H1 (cell line): ENCODE measurements around the gene FAM200B. TPM values are rescaled to one million over a fixed set of nuclear protein-coding genes. Genes with fewer than 3 reads are reported as not detected.

Experiments
- CTCF ChIA-PET: fragments of 300-600 bp; sonication (Branson Sonifier 250); formaldehyde crosslinking; loops from one replicate; lab custom pipeline; 2021; ENCODE audit not compliant: partially characterized antibody; lab: Charles Lee
- POLR2A ChIA-PET: fragments of 300-600 bp; sonication (Branson Sonifier 250); formaldehyde crosslinking; loops from one replicate; lab custom pipeline; 2021; ENCODE audit warnings: inconsistent platforms; ENCODE audit not compliant: partially characterized antibody; lab: Charles Lee
- DNase-seq, 2 experiments: peaks; one replicate each; pipeline versions ENCODE4 v3.0.0 to v3.0.0-alpha.2; 2010 to 2022; ENCODE audit warnings: low spot score in 2 of 2, low read depth in 1 of 2, mixed read lengths in 1 of 2
- FAIRE-seq: peaks from 2 replicates; lab custom pipeline; 2011; peaks lifted over from hg19 to GRCh38; lab: Jason Lieb, UNC
- H2AFZ ChIP-seq: 2 replicates; pipeline ENCODE4 v1.8.1; 2012; ENCODE audit warnings: low read length, inconsistent platforms
- H2AK5ac ChIP-seq: 2 replicates; pipeline ENCODE4 v1.6.1; 2013; ENCODE audit warnings: low read depth, low read length
- H2BK120ac ChIP-seq: replicated peaks from 2 replicates; pipeline ENCODE3; 2013; ENCODE audit warnings: low read depth, low read length, inconsistent platforms
- H2BK12ac ChIP-seq: 2 replicates; pipeline ENCODE4 v1.6.1; 2013; ENCODE audit warnings: low read depth, low read length
- H2BK15ac ChIP-seq: 2 replicates; pipeline ENCODE4 v1.6.1; 2013; ENCODE audit warnings: low read length
- H2BK20ac ChIP-seq: 2 replicates; pipeline ENCODE4 v1.6.1; 2013; ENCODE audit warnings: low read length
- H2BK5ac ChIP-seq: 2 replicates; pipeline ENCODE4 v1.6.1; 2013; ENCODE audit warnings: low read depth, low read length
- H3K14ac ChIP-seq: 2 replicates; pipeline ENCODE4 v1.6.1; 2013; ENCODE audit warnings: inconsistent platforms; ENCODE audit not compliant: insufficient read length
- H3K18ac ChIP-seq: 2 replicates; pipeline ENCODE4 v1.6.1; 2013; ENCODE audit warnings: low read length; ENCODE audit errors: extremely low read depth
- H3K23ac ChIP-seq: 2 replicates; pipeline ENCODE4 v1.6.1; 2013; ENCODE audit warnings: inconsistent platforms; ENCODE audit not compliant: insufficient read length
- H3K23me2 ChIP-seq: 2 replicates; pipeline ENCODE4 v1.6.1; 2013; ENCODE audit warnings: low read depth, low read length
- H3K27ac ChIP-seq: 2 replicates; pipeline ENCODE4 v1.6.1; 2011; ENCODE audit warnings: low read depth, low read length, inconsistent platforms
- H3K27me3 ChIP-seq, 4 experiments: replicated peaks in 1 of 4; 1 replicate in 1 of 4; 2 replicates in 3 of 4; pipeline versions ENCODE4 v1.6.1 to v1.8.1; 2011 to 2013; ENCODE audit warnings: low read length in 3 of 4, mild to moderate bottlenecking in 3 of 4, inconsistent platforms in 2 of 4, mixed read lengths in 2 of 4, moderate library complexity in 1 of 4; ENCODE audit not compliant: control insufficient read depth in 3 of 4, insufficient read depth in 3 of 4; ENCODE audit errors: extremely low read depth in 1 of 4
- H3K36me3 ChIP-seq, 4 experiments: 2 replicates each; pipeline versions ENCODE4 v1.6.1 to v1.8.1; 2011 to 2013; ENCODE audit warnings: mild to moderate bottlenecking in 4 of 4, low read length in 3 of 4, moderate library complexity in 2 of 4, control low read depth in 1 of 4, inconsistent platforms in 1 of 4; ENCODE audit not compliant: insufficient read depth in 4 of 4, control insufficient read depth in 2 of 4
- H3K4ac ChIP-seq: replicated peaks from 2 replicates; pipeline ENCODE3; 2013; ENCODE audit warnings: low read length, low read depth, mixed read lengths, inconsistent platforms; ENCODE audit not compliant: insufficient read length
- H3K4me1 ChIP-seq, 4 experiments: replicated peaks in 1 of 4; 1 replicate in 1 of 4; 2 replicates in 3 of 4; pipeline versions ENCODE4 v1.6.1 to v1.8.1; 2011 to 2013; ENCODE audit warnings: low read length in 3 of 4, inconsistent platforms in 2 of 4, mixed read lengths in 1 of 4; ENCODE audit not compliant: insufficient read depth in 4 of 4, control insufficient read depth in 3 of 4
- H3K4me2 ChIP-seq, 2 experiments: 2 replicates each; pipeline versions ENCODE4 v1.6.1 to v1.8.1; 2011 to 2013; ENCODE audit warnings: low read depth in 2 of 2, low read length in 2 of 2, control low read depth in 1 of 2, inconsistent platforms in 1 of 2, mild to moderate bottlenecking in 1 of 2; ENCODE audit not compliant: insufficient read depth in 1 of 2
- H3K4me3 ChIP-seq, 4 experiments: fragments of 200-600, 300-600 bp in 1 of 4; sonication (generic), shearing (Covaris generic), sonication (Bioruptor Twin) in 1 of 4; 2 replicates each; pipeline versions ENCODE4 v1.5.1 to v1.8.1; 2011 to 2016; ENCODE audit warnings: low read length in 4 of 4, low read depth in 3 of 4, control low read depth in 2 of 4, inconsistent platforms in 2 of 4, mild to moderate bottlenecking in 2 of 4, mixed read lengths in 1 of 4, moderate library complexity in 1 of 4; ENCODE audit not compliant: insufficient read depth in 2 of 4; ENCODE audit errors: extremely low read depth in 1 of 4
- H3K56ac ChIP-seq: replicated peaks from 2 replicates; pipeline ENCODE3; 2013; ENCODE audit warnings: low read depth, mild to moderate bottlenecking, mixed read lengths, low read length, inconsistent platforms; ENCODE audit not compliant: insufficient read length
- H3K79me1 ChIP-seq: 2 replicates; pipeline ENCODE4 v1.6.1; 2013; ENCODE audit warnings: low read depth, low read length, control low read depth
- H3K79me2 ChIP-seq, 2 experiments: 2 replicates each; pipeline versions ENCODE4 v1.6.1 to v1.8.1; 2012 to 2013; ENCODE audit warnings: low read length in 2 of 2, mild to moderate bottlenecking in 2 of 2, inconsistent platforms in 1 of 2; ENCODE audit not compliant: insufficient read depth in 2 of 2, control insufficient read depth in 1 of 2
- H3K9ac ChIP-seq, 4 experiments: replicated peaks in 1 of 4; 1 replicate in 1 of 4; 2 replicates in 3 of 4; pipeline versions ENCODE4 v1.6.1 to v1.8.1; 2011 to 2013; ENCODE audit warnings: low read depth in 3 of 4, low read length in 3 of 4, control low read depth in 2 of 4, mild to moderate bottlenecking in 2 of 4, moderate library complexity in 2 of 4, inconsistent platforms in 1 of 4; ENCODE audit errors: extremely low read depth in 1 of 4
- H3K9me3 ChIP-seq, 2 experiments: 2 replicates each; pipeline versions ENCODE4 v1.6.1 to v1.8.1; 2012 to 2013; ENCODE audit warnings: mild to moderate bottlenecking in 2 of 2, moderate library complexity in 2 of 2, control low read depth in 1 of 2, inconsistent platforms in 1 of 2, low read depth in 1 of 2, low read length in 1 of 2, mixed read lengths in 1 of 2; ENCODE audit not compliant: insufficient read depth in 2 of 2
- H4K20me1 ChIP-seq, 2 experiments: replicated peaks in 1 of 2; 2 replicates each; pipeline versions ENCODE3 to v1.8.1; 2011 to 2013; ENCODE audit warnings: inconsistent platforms in 2 of 2, low read length in 2 of 2, mild to moderate bottlenecking in 1 of 2; ENCODE audit not compliant: insufficient read depth in 2 of 2, control insufficient read depth in 1 of 2
- H4K5ac ChIP-seq: 2 replicates; pipeline ENCODE4 v1.6.1; 2013; ENCODE audit warnings: low read length, low read depth, mixed read lengths, inconsistent platforms; ENCODE audit not compliant: insufficient read length
- H4K8ac ChIP-seq: 2 replicates; pipeline ENCODE4 v1.8.0; 2013; ENCODE audit warnings: mild to moderate bottlenecking, moderate library complexity, low read length, inconsistent platforms; ENCODE audit not compliant: insufficient read depth; ENCODE audit errors: extremely low read depth
- H4K91ac ChIP-seq: replicated peaks from 2 replicates; pipeline ENCODE3; 2013; ENCODE audit warnings: low read length, mixed read lengths, inconsistent platforms; ENCODE audit not compliant: insufficient read length
- ATF3 ChIP-seq: IDR thresholded peaks from 2 replicates; pipeline ENCODE4 v1.6.1; 2011; ENCODE audit warnings: low read depth, mild to moderate bottlenecking, low read length; ENCODE audit not compliant: insufficient read depth
- EZH2 ChIP-seq: fragments of 200-600 bp; sonication (generic); IDR thresholded peaks from 2 replicates; pipeline ENCODE4 v1.7.1; 2012; ENCODE audit warnings: low read depth, mild to moderate bottlenecking, moderate library complexity, low read length, inconsistent platforms; ENCODE audit not compliant: severe bottlenecking
- MAX ChIP-seq: IDR thresholded peaks from 2 replicates; pipeline ENCODE4 v1.6.1; 2012; ENCODE audit warnings: inconsistent platforms
- RFX5 ChIP-seq: IDR thresholded peaks from 2 replicates; pipeline ENCODE4 v1.6.1; 2011; ENCODE audit warnings: low read depth, low read length, improper control_type of control experiment, borderline replicate concordance
- whole genome bisulfite sequencing, 2 experiments: shearing (Covaris generic) in 1 of 2; methylation state at CpG; one replicate each; pipeline versions ENCODE4 v1.1.6 to v1.1.7; 2013 to 2015; ENCODE audit warnings: low lambda C conversion rate in 2 of 2, mixed read lengths in 2 of 2, inconsistent platforms in 1 of 2, low coverage in 1 of 2, missing lambda C conversion rate in 1 of 2; ENCODE audit not compliant: insufficient replicate concordance in 2 of 2, insufficient coverage in 1 of 2, insufficient read length in 1 of 2; ENCODE audit errors: extremely low coverage in 1 of 2, missing lambda C conversion rate in 1 of 2; 5-methylcytosine and 5-hydroxymethylcytosine counted together
- polyA plus RNA-seq, 7 experiments: library from polyadenylated mRNA; depleted of rRNA in 3 of 7; stranded (reverse) in 5 of 7; unstranded in 2 of 7; fragments of >200 nt in 5 of 7; fragments of 200-250 nt in 2 of 7; gene quantifications; 1 replicate in 5 of 7; 2 replicates in 1 of 7; 4 replicates in 1 of 7; pipeline versions ENCODE4 v1.2.1 to v1.2.3, GENCODE V29; 2011 to 2013; ENCODE audit warnings: missing spikeins in 2 of 7, mixed read lengths in 2 of 7
- total RNA-seq: library from RNA; stranded (reverse); fragmentation: NEBNext Ultra II Directional; extraction: Animal tissue kit (Norgen Biotek cat#: 25700); gene quantifications from 2 replicates; pipeline ENCODE4 v1.2.1, GENCODE V29; 2021

FAM200B gene
- total and polyA plus RNA-seq, 2 of the 8 experiments (the other 6 are each of a cell fraction or from before 2014, with no cell fraction given) = 10.7 to 23.7 TPM

- Histone ChIP-seq H3K23me2 (no peaks in the 10 kb centered on the region), H4K8ac (no peak overlapping the region), H4K20me1 (peaks cover 0 to 6% of the 10 kb centered on the region in 2 experiments), H3K4me1 (peaks cover 0 to 6% (median 2%) of the 10 kb centered on the region in 4 experiments; a peak in 2 of 7 replicates), H2AFZ (no peak overlapping the region), H2BK120ac (no peak overlapping the region), H3K27ac (no peak overlapping the region; the same call in 1 of the 2 replicates), H3K23ac (no peak overlapping the region), H3K79me2 (peaks cover 0 to 70% of the 10 kb centered on the region in 2 experiments; a peak in 3 of 4 replicates), H3K27me3 (no peaks in the 10 kb centered on the region), H2AK5ac (no peak overlapping the region), H3K4ac (no peak overlapping the region), H4K5ac (no peak overlapping the region), H3K4me3 (no peak overlapping the region), H3K79me1 (no peaks in the 10 kb centered on the region), H4K91ac (no peak overlapping the region), H3K18ac (no peak overlapping the region), H2BK12ac (no peak overlapping the region), H3K9ac (no peak overlapping the region), H3K9me3 (no peaks in the 10 kb centered on the region), H2BK20ac (no peak overlapping the region), H3K36me3 (peaks cover 0 to 7% (median 0%) of the 10 kb centered on the region in 4 experiments; a peak in 1 of 8 replicates), H3K56ac (no peak overlapping the region), H3K14ac (no peak overlapping the region), H3K4me2 (no peak overlapping the region), H2BK15ac (no peak overlapping the region), H2BK5ac (no peak overlapping the region)
- TF ChIP-seq EZH2 (no peak), MAX (no peak), RFX5 (no peak), ATF3 (no peak)
- no peak for DNase-seq
- ChIA-PET POLR2A (interaction anchor here (1.3 kb wide), 1 partner anchor 17 kb away, joined by 3 read pairs; no protein-coding TSS in a partner anchor), CTCF (interaction anchor here (0.6 to 1.0 kb wide), 3 partner anchors 23 to 63 kb away, joined by 3 to 4 read pairs (median 3); no protein-coding TSS in a partner anchor)
- FAIRE-seq = no peak
- 93% methylated on average over 2 of the region's 2 CpGs; no CpG with 5 or more reads in 1 of the 2 experiments for WGBS, 2 experiments
These were observed 7.6 kb upstream of the FAM200B start for GRCh38 chr4:15674046-15674445.
